Ishikawa (cell line): ENCODE results near the gene SULT1A1.

ENCODE experiments used
- CEBPB ChIP-seq: IDR thresholded peaks from 2 replicates; pipeline ENCODE4 v1.6.1; 2012
- CREB1 ChIP-seq: IDR thresholded peaks from 2 replicates; pipeline ENCODE4 v1.6.1; 2012; ENCODE audit warnings: low read depth
- EGR1 ChIP-seq: IDR thresholded peaks from 2 replicates; pipeline ENCODE4 v1.6.1; 2012
- EP300 ChIP-seq: IDR thresholded peaks from 2 replicates; pipeline ENCODE4 v1.6.1; 2012; ENCODE audit warnings: borderline replicate concordance
- FOXM1 ChIP-seq: IDR thresholded peaks from 2 replicates; pipeline ENCODE4 v1.6.1; 2012; ENCODE audit warnings: low read depth, borderline replicate concordance
- MAX ChIP-seq: IDR thresholded peaks from 2 replicates; pipeline ENCODE4 v1.6.1; 2012
- NFIC ChIP-seq: IDR thresholded peaks from 2 replicates; pipeline ENCODE4 v1.6.1; 2012
- TAF1 ChIP-seq: IDR thresholded peaks from 2 replicates; pipeline ENCODE4 v1.6.1; 2012; ENCODE audit warnings: low read depth, mild to moderate bottlenecking
- TCF12 ChIP-seq: IDR thresholded peaks from 2 replicates; pipeline ENCODE4 v1.6.1; 2012; ENCODE audit warnings: low read depth
- YY1 ChIP-seq: IDR thresholded peaks from 2 replicates; pipeline ENCODE4 v1.6.1; 2012; ENCODE audit warnings: low read depth
- ZBTB7A ChIP-seq: IDR thresholded peaks from 2 replicates; pipeline ENCODE4 v1.6.1; 2012; ENCODE audit warnings: low read depth
- TF ChIP-seq, protein P1 (sequence below): IDR thresholded peaks from 2 replicates; pipeline ENCODE4 v1.6.1; 2012
- TF ChIP-seq, protein P2 (sequence below): IDR thresholded peaks from 2 replicates; pipeline ENCODE4 v1.6.1; 2012; ENCODE audit warnings: low read depth, mild to moderate bottlenecking

DNA sequence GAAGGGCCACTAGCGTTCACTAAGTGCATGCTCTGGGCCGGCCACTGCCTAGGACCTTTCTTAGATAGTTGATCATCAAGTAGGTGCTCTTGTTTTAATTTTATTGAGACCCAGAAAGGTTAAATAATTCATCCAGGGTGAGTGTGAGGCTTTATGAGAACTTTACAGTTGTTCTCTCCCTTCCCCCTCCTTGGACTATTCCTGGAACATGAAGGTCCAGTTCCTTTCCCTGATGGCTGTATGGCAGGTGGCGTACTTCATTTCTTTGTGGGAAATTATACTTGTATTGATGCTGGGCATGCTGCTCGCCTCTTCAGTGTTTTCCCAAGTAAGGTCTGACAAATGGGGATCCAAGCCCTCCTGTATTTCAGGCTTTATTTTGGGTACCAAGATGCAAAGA, 47.6 kb downstream of the SULT1A1 start:
- TF ChIP-seq YY1 (no peak), TCF12 (no peak), FOXM1 (no peak), CREB1 (no peak), EP300 (no peak), ZBTB7A (no peak), TAF1 (no peak), MAX (no peak), CEBPB (no peak), EGR1 (no peak), NFIC (no peak)
- TF ChIP-seq, protein P1, sequence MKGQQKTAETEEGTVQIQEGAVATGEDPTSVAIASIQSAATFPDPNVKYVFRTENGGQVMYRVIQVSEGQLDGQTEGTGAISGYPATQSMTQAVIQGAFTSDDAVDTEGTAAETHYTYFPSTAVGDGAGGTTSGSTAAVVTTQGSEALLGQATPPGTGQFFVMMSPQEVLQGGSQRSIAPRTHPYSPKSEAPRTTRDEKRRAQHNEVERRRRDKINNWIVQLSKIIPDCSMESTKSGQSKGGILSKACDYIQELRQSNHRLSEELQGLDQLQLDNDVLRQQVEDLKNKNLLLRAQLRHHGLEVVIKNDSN: no peak
- TF ChIP-seq, protein P2, sequence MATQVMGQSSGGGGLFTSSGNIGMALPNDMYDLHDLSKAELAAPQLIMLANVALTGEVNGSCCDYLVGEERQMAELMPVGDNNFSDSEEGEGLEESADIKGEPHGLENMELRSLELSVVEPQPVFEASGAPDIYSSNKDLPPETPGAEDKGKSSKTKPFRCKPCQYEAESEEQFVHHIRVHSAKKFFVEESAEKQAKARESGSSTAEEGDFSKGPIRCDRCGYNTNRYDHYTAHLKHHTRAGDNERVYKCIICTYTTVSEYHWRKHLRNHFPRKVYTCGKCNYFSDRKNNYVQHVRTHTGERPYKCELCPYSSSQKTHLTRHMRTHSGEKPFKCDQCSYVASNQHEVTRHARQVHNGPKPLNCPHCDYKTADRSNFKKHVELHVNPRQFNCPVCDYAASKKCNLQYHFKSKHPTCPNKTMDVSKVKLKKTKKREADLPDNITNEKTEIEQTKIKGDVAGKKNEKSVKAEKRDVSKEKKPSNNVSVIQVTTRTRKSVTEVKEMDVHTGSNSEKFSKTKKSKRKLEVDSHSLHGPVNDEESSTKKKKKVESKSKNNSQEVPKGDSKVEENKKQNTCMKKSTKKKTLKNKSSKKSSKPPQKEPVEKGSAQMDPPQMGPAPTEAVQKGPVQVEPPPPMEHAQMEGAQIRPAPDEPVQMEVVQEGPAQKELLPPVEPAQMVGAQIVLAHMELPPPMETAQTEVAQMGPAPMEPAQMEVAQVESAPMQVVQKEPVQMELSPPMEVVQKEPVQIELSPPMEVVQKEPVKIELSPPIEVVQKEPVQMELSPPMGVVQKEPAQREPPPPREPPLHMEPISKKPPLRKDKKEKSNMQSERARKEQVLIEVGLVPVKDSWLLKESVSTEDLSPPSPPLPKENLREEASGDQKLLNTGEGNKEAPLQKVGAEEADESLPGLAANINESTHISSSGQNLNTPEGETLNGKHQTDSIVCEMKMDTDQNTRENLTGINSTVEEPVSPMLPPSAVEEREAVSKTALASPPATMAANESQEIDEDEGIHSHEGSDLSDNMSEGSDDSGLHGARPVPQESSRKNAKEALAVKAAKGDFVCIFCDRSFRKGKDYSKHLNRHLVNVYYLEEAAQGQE: no peak
